Mucosa of gallbladder (tissue), 1 donor: ENCODE results near the gene ALDH1L2. TPM values are rescaled to one million over a fixed set of nuclear protein-coding genes. Genes with fewer than 3 reads are reported as not detected.
"Not testable (repeated sequence)": the region's sequence is repeated elsewhere in the genome, so short reads cannot be mapped to it uniquely, and the experiment has no call there.

ENCODE experiments used
- DNase-seq: peaks from one replicate; pipeline ENCODE4 v3.0.0-alpha.2; 2020; ENCODE audit warnings: low spot score
- total RNA-seq: library from RNA; stranded (reverse); gene quantifications from one replicate; pipeline ENCODE4 v1.2.1, GENCODE V29; 2021
- donor health status: DM: no; HTN: no; CAD: no.

ALDH1L2 gene
- total RNA-seq, 1 donor from 2014 or later, result 5.1 TPM

- no peak for DNase-seq
Observed at GRCh38 chr12:104985206-104985605, 99.1 kb downstream of the ALDH1L2 start.

GRCh38 chr12:104977688-104978087 is 106.6 kb downstream of the ALDH1L2 start:
- not testable (repeated sequence) for DNase-seq

GRCh38 chr12:104976703-104977102 is 107.6 kb downstream of the ALDH1L2 start:
- no peak for DNase-seq

GRCh38 chr12:104975587-104976343 is 108.5 kb downstream of the ALDH1L2 start:
- no peak for DNase-seq

- peak; percentile 61 for DNase-seq
Observed at GRCh38 chr12:104974626-104975290, 109.5 kb downstream of the ALDH1L2 start.

- DNase-seq, result no peak
Observed at GRCh38 chr12:104973250-104973649, 111.0 kb downstream of the ALDH1L2 start.

GRCh38 chr12:104971306-104971705 is 113.0 kb downstream of the ALDH1L2 start:
- no peak for DNase-seq

Other genes with a start within 250 kb of the ALDH1L2 start
- gene SLC41A2, start 126.2 kb downstream of the ALDH1L2 start, total RNA-seq, result 74.6 TPM
- 9.8 TPM for gene NOPCHAP1, start 98.1 kb downstream of the ALDH1L2 start, total RNA-seq
- gene WASHC4, start 23.3 kb upstream of the ALDH1L2 start, total RNA-seq, result 70.8 TPM
- 112 TPM for gene APPL2, start 151.7 kb upstream of the ALDH1L2 start, total RNA-seq
- gene C12orf75, start 246.2 kb upstream of the ALDH1L2 start, total RNA-seq, result 254 TPM